Fibroblast of skin of left biceps (primary cell): ENCODE measurements around the gene RFTN1.

Experiments used
- DNase-seq, 2 experiments: peaks; one replicate each; pipeline ENCODE4 v3.0.0-alpha.2; 2013; ENCODE audit warnings: low read depth in 2 of 2

Gene RFTN1

GRCh38 chr3:16410659-16411058, 102.8 kb downstream of the RFTN1 start:
- DNase-seq: no peak

- DNase-seq: no peak
Observed at GRCh38 chr3:16409032-16409431, 104.5 kb downstream of the RFTN1 start.

- no peak for DNase-seq
Observed at GRCh38 chr3:16407366-16407765, 106.1 kb downstream of the RFTN1 start.

GRCh38 chr3:16406579-16406978, 106.9 kb downstream of the RFTN1 start:
- no peak for DNase-seq

GRCh38 chr3:16406166-16406565, 107.3 kb downstream of the RFTN1 start:
- DNase-seq: no peak

- no peak for DNase-seq
Observed at GRCh38 chr3:16404349-16404895, 109.1 kb downstream of the RFTN1 start.

- DNase-seq: peak in 1 of 2 experiments; percentile 32
Observed at GRCh38 chr3:16402451-16402850, 111.0 kb downstream of the RFTN1 start.

GRCh38 chr3:16401273-16401672, 112.2 kb downstream of the RFTN1 start:
- no peak for DNase-seq

GRCh38 chr3:16400106-16400931, 113.2 kb downstream of the RFTN1 start:
- no peak for DNase-seq

GRCh38 chr3:16399473-16399872, 114.0 kb downstream of the RFTN1 start:
- DNase-seq: no peak

- DNase-seq: no peak
Observed at GRCh38 chr3:16398648-16399047, 114.9 kb downstream of the RFTN1 start.

- DNase-seq: no peak
Observed at GRCh38 chr3:16396202-16396601, 117.3 kb downstream of the RFTN1 start.

- no peak for DNase-seq
Observed at GRCh38 chr3:16395212-16395611, 118.3 kb downstream of the RFTN1 start.

- DNase-seq: no peak
Observed at GRCh38 chr3:16394639-16395038, 118.9 kb downstream of the RFTN1 start.

GRCh38 chr3:16392717-16393116, 120.8 kb downstream of the RFTN1 start:
- no peak for DNase-seq

GRCh38 chr3:16392065-16392464, 121.4 kb downstream of the RFTN1 start:
- no peak for DNase-seq

- DNase-seq: no peak
Observed at GRCh38 chr3:16390581-16390980, 122.9 kb downstream of the RFTN1 start.

GRCh38 chr3:16388850-16389441, 124.6 kb downstream of the RFTN1 start:
- DNase-seq: peak; percentile 63 to 72

- no peak for DNase-seq
Observed at GRCh38 chr3:16386561-16386960, 126.9 kb downstream of the RFTN1 start.

GRCh38 chr3:16385151-16385550, 128.3 kb downstream of the RFTN1 start:
- no peak for DNase-seq

- no peak for DNase-seq
Observed at GRCh38 chr3:16383864-16384263, 129.6 kb downstream of the RFTN1 start.

GRCh38 chr3:16382845-16383244, 130.7 kb downstream of the RFTN1 start:
- DNase-seq: no peak

GRCh38 chr3:16381426-16381825, 132.1 kb downstream of the RFTN1 start:
- no peak for DNase-seq
